Mucosa of rectum (tissue), 2 donors: ENCODE measurements around the gene C16orf96.

Experiments
- H3K27ac ChIP-seq, 2 donors: one replicate each; pipeline ENCODE4 v1.7.0; 2013; ENCODE audit warnings: inconsistent platforms in 2 of 2, low read depth in 2 of 2, low read length in 2 of 2
- H3K27me3 ChIP-seq, 2 donors: one replicate each; pipeline ENCODE4 v1.7.0; 2013; ENCODE audit warnings: low read length in 2 of 2; ENCODE audit not compliant: control insufficient read depth in 2 of 2, insufficient read depth in 2 of 2
- H3K36me3 ChIP-seq, 2 donors: one replicate each; pipeline ENCODE4 v1.7.0; 2013; ENCODE audit warnings: low read length in 2 of 2; ENCODE audit not compliant: control insufficient read depth in 2 of 2, insufficient read depth in 2 of 2
- H3K4me1 ChIP-seq, 2 donors: one replicate each; pipeline ENCODE4 v1.7.0; 2013; ENCODE audit warnings: low read length in 2 of 2, mild to moderate bottlenecking in 1 of 2; ENCODE audit not compliant: control insufficient read depth in 2 of 2, insufficient read depth in 2 of 2
- H3K4me3 ChIP-seq, 2 donors: one replicate each; pipeline ENCODE4 v1.7.0; 2013; ENCODE audit warnings: low read length in 2 of 2
- H3K9ac ChIP-seq, 2 donors: one replicate each; pipeline ENCODE4 v1.7.0; 2013; ENCODE audit warnings: low read length in 2 of 2, low read depth in 1 of 2, mild to moderate bottlenecking in 1 of 2
- H3K9me3 ChIP-seq, 2 donors: one replicate each; pipeline ENCODE4 v1.7.0; 2013; ENCODE audit warnings: low read length in 2 of 2; ENCODE audit not compliant: control insufficient read depth in 2 of 2
- donor health status: healthy.
- donor health status: Normal muscosa, but diverticular disease.

The C16orf96 gene

GRCh38 chr16:4626396-4626795 is 70.3 kb downstream of the C16orf96 start:
- Histone ChIP-seq H3K9ac (peak overlapping the region in 1 of 2 donors; percentile 98), H3K36me3 (peaks cover 0 to 5% of the 10 kb centered on the region in 2 donors), H3K27ac (peak overlapping the region in 1 of 2 donors; percentile 96), H3K4me1 (peaks cover 11 to 18% of the 10 kb centered on the region in 2 donors), H3K27me3 (no peaks in the 10 kb centered on the region), H3K9me3 (no peaks in the 10 kb centered on the region), H3K4me3 (peak overlapping the region; percentile 90 to 96)

- Histone ChIP-seq H3K27me3 (no peaks in the 10 kb centered on the region), H3K9ac (no peak overlapping the region), H3K4me1 (peaks cover 11 to 18% of the 10 kb centered on the region in 2 donors), H3K9me3 (no peaks in the 10 kb centered on the region), H3K36me3 (peaks cover 0 to 5% of the 10 kb centered on the region in 2 donors), H3K27ac (no peak overlapping the region), H3K4me3 (no peak overlapping the region)
These were observed 72.1 kb downstream of the C16orf96 start for GRCh38 chr16:4628283-4628682.

GRCh38 chr16:4631444-4631843 is 75.3 kb downstream of the C16orf96 start:
- Histone ChIP-seq H3K9ac (no peak overlapping the region), H3K36me3 (peaks cover 7 to 9% of the 10 kb centered on the region in 2 donors), H3K9me3 (no peaks in the 10 kb centered on the region), H3K27ac (no peak overlapping the region), H3K4me3 (no peak overlapping the region), H3K4me1 (peaks cover 0 to 1% of the 10 kb centered on the region in 2 donors), H3K27me3 (no peaks in the 10 kb centered on the region)

- H3K9ac ChIP-seq = no peak overlapping the region
- H3K4me3 ChIP-seq = no peak overlapping the region
- peaks cover 7 to 9% of the 10 kb centered on the region in 2 donors for H3K36me3 ChIP-seq
- no peaks in the 10 kb centered on the region for H3K27me3 ChIP-seq
- H3K9me3 ChIP-seq = no peaks in the 10 kb centered on the region
- H3K27ac ChIP-seq = no peak overlapping the region
- no peaks in the 10 kb centered on the region for H3K4me1 ChIP-seq
These were observed 77.9 kb downstream of the C16orf96 start for GRCh38 chr16:4633910-4634635.

- H3K4me3 ChIP-seq = no peak overlapping the region
- no peaks in the 10 kb centered on the region for H3K9me3 ChIP-seq
- H3K4me1 ChIP-seq = no peaks in the 10 kb centered on the region
- H3K9ac ChIP-seq = no peak overlapping the region
- H3K36me3 ChIP-seq = peaks cover 7 to 12% of the 10 kb centered on the region in 2 donors
- no peaks in the 10 kb centered on the region for H3K27me3 ChIP-seq
- H3K27ac ChIP-seq = no peak overlapping the region
These were observed 78.6 kb downstream of the C16orf96 start for GRCh38 chr16:4634768-4635167.

- Histone ChIP-seq H3K27ac (no peak overlapping the region), H3K4me1 (peaks cover 0 to 3% of the 10 kb centered on the region in 2 donors), H3K36me3 (peaks cover 7 to 12% of the 10 kb centered on the region in 2 donors), H3K27me3 (no peaks in the 10 kb centered on the region), H3K9ac (no peak overlapping the region), H3K9me3 (no peaks in the 10 kb centered on the region), H3K4me3 (no peak overlapping the region)
These were observed 80.1 kb downstream of the C16orf96 start for GRCh38 chr16:4636196-4636595.

- H3K9me3 ChIP-seq = no peaks in the 10 kb centered on the region
- H3K4me3 ChIP-seq = no peak overlapping the region
- no peak overlapping the region for H3K9ac ChIP-seq
- H3K27ac ChIP-seq = no peak overlapping the region
- no peaks in the 10 kb centered on the region for H3K27me3 ChIP-seq
- peaks cover 7 to 12% of the 10 kb centered on the region in 2 donors for H3K36me3 ChIP-seq
- H3K4me1 ChIP-seq = peaks cover 0 to 3% of the 10 kb centered on the region in 2 donors
These were observed 81.5 kb downstream of the C16orf96 start for GRCh38 chr16:4637501-4638166.

GRCh38 chr16:4639899-4640509 is 83.9 kb downstream of the C16orf96 start:
- no peaks in the 10 kb centered on the region for H3K9me3 ChIP-seq
- H3K27ac ChIP-seq = no peak overlapping the region
- no peak overlapping the region for H3K4me3 ChIP-seq
- H3K4me1 ChIP-seq = peaks cover 0 to 3% of the 10 kb centered on the region in 2 donors
- no peaks in the 10 kb centered on the region for H3K27me3 ChIP-seq
- H3K36me3 ChIP-seq = peaks cover 0 to 12% of the 10 kb centered on the region in 2 donors
- no peak overlapping the region for H3K9ac ChIP-seq

GRCh38 chr16:4640572-4641305 is 84.6 kb downstream of the C16orf96 start:
- Histone ChIP-seq H3K9ac (no peak overlapping the region), H3K4me1 (peaks cover 0 to 3% of the 10 kb centered on the region in 2 donors), H3K27ac (no peak overlapping the region), H3K9me3 (no peaks in the 10 kb centered on the region), H3K27me3 (no peaks in the 10 kb centered on the region), H3K36me3 (peaks cover 0 to 16% of the 10 kb centered on the region in 2 donors), H3K4me3 (no peak overlapping the region)
